GM18508 (cell line): Measurements from ENCODE around the gene CDK9.

Source experiments
- ATAC-seq: cut with Tn5 transposase; IDR thresholded peaks from one replicate; pipeline ENCODE4 v1.9.1; 2021; ENCODE audit warnings: moderate number of reproducible peaks; ENCODE audit not compliant: insufficient read depth, unreplicated experiment

Gene CDK9

DNA sequence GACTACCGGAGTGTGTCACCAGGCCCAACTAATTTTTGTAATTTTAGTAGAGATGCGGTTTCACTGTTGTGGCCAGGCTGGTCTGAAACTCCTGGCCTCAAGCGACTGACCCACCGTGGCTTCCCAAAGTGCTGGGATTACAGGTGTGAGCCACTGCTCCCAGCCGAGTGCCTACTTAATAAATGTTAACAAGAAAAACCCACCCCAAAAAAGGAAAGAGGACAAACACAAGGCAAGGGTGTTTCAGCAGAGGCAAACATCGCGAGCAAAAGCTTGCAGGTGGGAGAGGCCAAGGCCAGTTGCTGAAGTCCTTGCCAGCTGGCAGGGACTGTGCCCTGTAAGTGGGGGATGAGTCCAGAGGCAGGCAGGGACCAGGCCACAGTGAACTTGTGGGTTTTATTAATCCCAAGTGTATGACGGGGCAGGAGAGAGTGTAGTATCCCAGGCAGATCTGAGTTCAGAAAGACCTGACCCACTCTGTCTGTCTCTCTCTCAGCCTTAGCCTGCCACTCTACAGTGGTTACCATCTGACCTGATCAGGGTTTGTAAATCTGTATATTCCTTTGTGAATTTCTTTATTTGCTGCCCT, 10.5 kb downstream of the CDK9 start:
- no peak for ATAC-seq

GRCh38 chr9:127796852-127797370, 11.1 kb downstream of the CDK9 start:
- no peak for ATAC-seq

DNA sequence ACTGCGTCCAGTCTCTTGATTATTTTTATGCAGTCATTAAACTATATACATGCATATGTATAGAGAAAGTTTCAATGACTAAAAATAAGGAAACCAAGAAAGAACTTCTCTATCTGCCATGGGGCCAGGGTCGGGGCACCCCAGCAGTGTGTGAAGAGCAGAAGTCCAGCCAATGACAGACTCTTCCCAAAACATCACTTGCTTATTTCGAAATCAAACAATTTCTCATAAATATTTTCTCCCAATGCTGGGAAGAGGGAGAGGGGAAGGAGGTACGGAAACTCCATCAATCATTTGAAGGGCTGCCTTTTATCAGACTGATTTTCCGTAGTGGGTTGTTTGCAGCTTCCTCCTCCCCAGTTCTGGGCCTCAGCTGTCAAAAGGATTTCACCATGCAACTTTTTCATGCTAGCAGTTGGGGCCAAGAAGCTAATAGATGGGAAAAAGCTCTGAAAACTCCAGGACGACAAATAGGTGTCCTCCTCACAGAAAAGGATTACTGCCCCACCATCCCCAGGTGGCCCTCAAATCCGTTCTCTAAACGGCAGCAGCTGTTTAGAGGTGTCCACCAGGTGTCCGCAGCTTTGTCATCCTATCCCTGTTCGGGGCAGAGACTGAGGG, 16.2 kb downstream of the CDK9 start:
- no peak for ATAC-seq

GRCh38 chr9:127802576-127803443, 17.0 kb downstream of the CDK9 start, which contains the start of gene FPGS:
FPGS (plus strand) TSS chr9:127802882; CDS start chr9:127802925, 43 bp downstream.
- no peak for ATAC-seq

- no peak for ATAC-seq
Observed at GRCh38 chr9:127803507-127804352, 17.9 kb downstream of the CDK9 start.

DNA sequence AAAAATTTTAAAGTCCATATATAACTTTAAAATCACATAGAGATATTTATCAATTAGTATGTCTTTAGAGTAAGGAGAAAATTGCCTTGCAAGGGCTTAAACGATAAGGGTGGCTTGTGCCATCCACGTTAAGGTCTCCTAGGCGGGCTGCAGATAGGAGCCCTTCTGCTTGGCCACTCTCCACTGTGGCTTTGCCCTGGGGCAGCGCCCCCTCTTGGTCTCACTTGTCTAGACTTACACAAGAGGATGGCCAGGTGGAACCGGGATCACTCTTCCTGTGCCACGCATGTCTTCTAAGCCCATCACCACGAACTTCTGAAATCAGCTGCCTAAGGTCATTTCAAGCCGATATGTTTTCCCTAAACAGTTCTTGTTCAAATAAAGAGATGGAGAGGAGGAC, 19.8 kb downstream of the CDK9 start:
- no peak for ATAC-seq

DNA sequence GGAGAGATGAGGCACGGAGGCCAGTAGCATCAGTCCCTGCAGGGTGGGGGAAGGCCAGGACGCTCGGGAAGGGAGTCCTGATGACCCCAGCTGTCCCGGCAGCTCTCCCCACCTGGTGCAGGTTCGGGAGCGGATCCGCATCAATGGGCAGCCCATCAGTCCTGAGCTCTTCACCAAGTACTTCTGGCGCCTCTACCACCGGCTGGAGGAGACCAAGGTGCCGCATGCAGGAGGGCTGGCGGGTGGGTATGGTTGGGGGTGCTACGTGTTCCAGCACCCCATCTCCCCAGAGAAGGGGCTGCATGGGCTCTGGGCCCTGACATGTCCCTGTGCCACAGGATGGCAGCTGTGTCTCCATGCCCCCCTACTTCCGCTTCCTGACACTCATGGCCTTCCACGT, 21.0 kb downstream of the CDK9 start:
- no peak for ATAC-seq

- ATAC-seq = no peak
Observed at GRCh38 chr9:127808347-127809001, 22.6 kb downstream of the CDK9 start.

GRCh38 chr9:127809002-127809539, 23.2 kb downstream of the CDK9 start:
- no peak for ATAC-seq

DNA sequence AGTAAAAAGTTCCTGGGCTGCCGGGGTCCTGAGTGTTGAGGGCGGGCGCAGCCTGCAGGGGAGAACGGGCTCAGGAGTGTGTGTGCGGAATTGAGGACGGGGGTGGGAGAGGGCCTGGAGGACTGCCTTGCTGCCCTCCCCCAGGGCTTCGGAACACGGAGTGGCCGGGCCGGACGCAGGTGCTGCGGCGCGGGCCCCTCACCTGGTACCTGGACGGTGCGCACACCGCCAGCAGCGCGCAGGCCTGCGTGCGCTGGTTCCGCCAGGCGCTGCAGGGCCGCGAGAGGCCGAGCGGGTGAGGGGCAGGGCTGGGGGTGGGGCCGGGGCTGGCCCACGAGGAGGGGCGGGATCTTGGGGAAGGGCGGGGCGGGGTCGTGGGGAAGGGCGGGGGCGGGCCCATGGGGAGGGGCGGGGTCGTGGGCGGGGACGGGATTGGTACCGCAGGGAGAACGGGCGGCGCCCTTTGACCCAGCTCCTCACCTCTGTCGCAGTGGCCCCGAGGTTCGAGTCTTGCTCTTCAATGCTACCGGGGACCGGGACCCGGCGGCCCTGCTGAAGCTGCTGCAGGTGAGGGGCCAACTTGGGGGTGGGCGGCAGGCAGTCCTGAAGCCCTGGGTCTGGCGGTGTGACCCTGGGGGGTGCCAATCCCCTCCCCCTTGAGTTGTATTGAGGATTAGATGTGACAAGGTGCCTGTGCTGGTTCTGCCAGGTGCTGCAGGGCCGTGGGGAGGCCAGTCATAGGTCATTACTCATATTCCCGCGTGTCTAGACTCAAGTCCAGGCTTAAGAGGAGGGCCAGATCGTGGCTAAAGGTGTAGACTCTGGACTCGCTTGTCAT, 23.9 kb downstream of the CDK9 start:
- no peak for ATAC-seq

DNA sequence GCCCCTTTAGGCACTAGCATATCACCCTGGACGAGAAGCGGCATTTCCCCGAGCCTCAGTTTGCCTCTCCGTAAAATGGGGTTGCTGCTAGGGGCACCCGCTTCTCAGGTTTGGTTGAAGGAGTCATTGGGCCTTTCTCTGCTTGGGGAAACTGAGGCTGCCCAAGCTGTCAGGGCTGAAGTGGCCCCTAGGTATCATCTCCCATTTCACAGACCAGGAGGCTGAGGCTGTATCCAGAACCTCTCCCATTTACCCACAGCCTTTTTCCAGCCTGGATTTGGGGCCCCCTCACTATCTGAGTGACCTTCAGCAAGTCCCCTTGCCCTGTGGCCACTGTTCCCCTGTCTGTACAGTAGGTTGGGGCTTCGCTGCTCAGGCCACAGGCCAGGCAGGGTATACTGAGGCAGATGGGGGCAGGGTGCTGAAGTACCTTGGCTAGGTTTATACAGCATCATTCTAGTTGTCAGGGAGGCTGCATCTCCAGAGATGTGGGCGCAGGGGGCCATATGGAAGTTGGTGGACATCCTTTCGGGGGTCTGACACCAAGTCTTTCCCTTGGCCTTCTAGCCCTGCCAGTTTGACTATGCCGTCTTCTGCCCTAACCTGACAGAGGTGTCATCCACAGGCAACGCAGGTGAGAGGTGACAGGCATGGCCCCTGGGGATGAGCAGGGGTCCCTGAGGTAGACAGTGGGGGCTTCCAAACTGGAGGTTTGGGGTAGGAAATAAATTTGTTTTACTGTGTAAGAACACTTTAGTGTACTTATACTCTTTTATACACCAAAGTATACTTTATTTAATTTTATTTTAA, 24.7 kb downstream of the CDK9 start:
- no peak for ATAC-seq

DNA sequence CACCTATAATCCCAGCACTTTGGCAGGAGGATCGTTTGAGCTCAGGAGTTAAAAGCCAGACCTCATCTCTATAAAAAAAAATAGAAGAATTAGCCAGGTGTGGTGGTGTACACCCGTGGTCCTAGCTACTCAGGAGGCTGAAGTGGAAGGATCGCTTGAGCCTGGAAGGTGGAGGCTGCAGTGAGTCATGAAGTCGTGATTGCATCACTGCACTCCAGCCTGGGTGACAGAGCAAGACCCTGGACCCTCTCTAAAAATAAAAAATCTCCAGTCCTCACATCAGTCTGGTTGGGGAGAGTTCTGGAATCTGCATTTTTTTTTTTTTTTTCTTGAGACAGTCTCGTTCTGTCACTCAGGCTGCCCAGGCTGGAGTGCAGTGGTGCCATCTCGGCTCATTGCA, 26.2 kb downstream of the CDK9 start:
- no peak for ATAC-seq

- ATAC-seq = no peak
Observed at GRCh38 chr9:127812936-127813675, 27.3 kb downstream of the CDK9 start.

GRCh38 chr9:127813686-127814226, 27.9 kb downstream of the CDK9 start:
- no peak for ATAC-seq

DNA sequence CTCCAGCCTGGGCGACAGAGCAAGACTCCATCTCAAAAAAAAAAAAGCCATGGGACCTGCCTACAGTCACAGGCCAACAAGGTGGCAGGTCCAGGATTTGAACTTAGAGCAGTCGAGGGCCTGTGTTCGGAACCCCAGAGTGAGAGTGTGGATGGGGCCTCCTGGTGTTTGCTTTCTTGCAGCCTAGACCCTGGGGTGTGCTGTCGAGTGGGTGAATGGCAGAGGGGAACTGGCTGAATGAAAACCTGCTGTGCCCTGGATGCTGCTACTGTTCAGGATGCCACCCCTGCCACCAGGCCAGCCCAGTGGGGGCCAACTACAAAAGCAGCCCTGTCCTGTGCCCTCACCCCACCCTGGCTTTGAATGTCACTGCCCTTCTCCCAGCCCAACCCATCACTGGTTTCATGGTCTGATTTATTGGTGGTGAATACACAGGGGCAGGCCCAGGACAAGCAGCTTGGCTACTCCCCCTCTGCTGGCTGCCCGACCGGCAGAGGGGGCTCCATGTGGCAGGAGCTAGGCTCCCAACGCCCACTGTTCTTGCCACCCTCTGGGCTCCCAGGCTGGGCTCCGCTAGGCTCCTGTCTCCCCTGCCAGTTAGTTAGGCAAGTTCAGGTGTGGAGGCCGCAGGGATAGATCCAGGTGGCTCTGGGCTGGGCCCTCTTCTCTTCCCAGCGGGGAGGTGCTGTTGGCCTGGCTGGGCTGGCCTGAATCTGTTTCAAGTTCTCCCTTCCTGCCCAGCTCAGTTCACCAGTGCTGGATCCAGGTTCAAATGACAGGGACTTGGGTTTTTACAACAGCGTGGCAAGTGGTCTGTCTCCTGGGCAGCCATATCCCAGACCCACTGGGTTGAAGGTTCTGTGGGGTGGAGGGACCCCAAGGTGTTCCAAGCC, 29.0 kb downstream of the CDK9 start:
- ATAC-seq = no peak
